Memory B cell (primary cell): ENCODE data around the gene DOK6.

Experiments used
- ATAC-seq: fragments of 150-1000 bp; cut with Tn5 transposase; 2 replicates; pipeline ENCODE4 v1.10.0; 2021; ENCODE audit warnings: low read depth, mild to moderate bottlenecking, moderate library complexity
- DNase-seq, 2 donors: peaks; one replicate each; pipeline ENCODE4 v3.0.0; 2022; ENCODE audit warnings: low spot score in 2 of 2
- H3K27ac Mint-ChIP-seq: one replicate; pipeline ENCODE4 v1.8.0; 2022; ENCODE audit warnings: mild to moderate bottlenecking, moderate library complexity, mixed read lengths
- H3K27me3 Mint-ChIP-seq: one replicate; pipeline ENCODE4 v1.8.0; 2022; ENCODE audit warnings: mixed read lengths
- H3K36me3 Mint-ChIP-seq: one replicate; pipeline ENCODE4 v1.8.0; 2022; ENCODE audit warnings: mild to moderate bottlenecking, mixed read lengths
- H3K4me1 Mint-ChIP-seq: one replicate; pipeline ENCODE4 v1.8.0; 2022; ENCODE audit warnings: mixed read lengths
- H3K4me3 Mint-ChIP-seq: one replicate; pipeline ENCODE4 v1.8.0; 2022; ENCODE audit warnings: mild to moderate bottlenecking, moderate library complexity, mixed read lengths
- H3K9me3 Mint-ChIP-seq: one replicate; pipeline ENCODE4 v1.8.0; 2022; ENCODE audit warnings: mixed read lengths

DOK6 gene

GRCh38 chr18:69484699-69485396, 84.2 kb downstream of the DOK6 start:
- Mint-ChIP-seq H3K27me3 (peaks cover 3% of the 10 kb centered on the region), H3K9me3 (peaks cover 8% of the 10 kb centered on the region), H3K36me3 (peaks cover 1% of the 10 kb centered on the region), H3K4me3 (no peak overlapping the region), H3K4me1 (no peaks in the 10 kb centered on the region), H3K27ac (no peak overlapping the region)
- ATAC-seq, result no peak
- DNase-seq, result no peak

GRCh38 chr18:69487488-69488394, 87.1 kb downstream of the DOK6 start:
- Mint-ChIP-seq H3K4me1 (no peaks in the 10 kb centered on the region), H3K9me3 (peaks cover 5% of the 10 kb centered on the region), H3K4me3 (no peak overlapping the region), H3K27me3 (peaks cover 3% of the 10 kb centered on the region), H3K36me3 (peaks cover 1% of the 10 kb centered on the region), H3K27ac (no peak overlapping the region)
- DNase-seq (no peak), ATAC-seq (no peak)

- H3K9me3 Mint-ChIP-seq, result peaks cover 5% of the 10 kb centered on the region
- no peak overlapping the region for H3K4me3 Mint-ChIP-seq
- H3K36me3 Mint-ChIP-seq, result peaks cover 1% of the 10 kb centered on the region
- no peak overlapping the region for H3K27ac Mint-ChIP-seq
- peaks cover 3% of the 10 kb centered on the region for H3K27me3 Mint-ChIP-seq
- DNase-seq, result no peak
- H3K4me1 Mint-ChIP-seq, result no peaks in the 10 kb centered on the region
- ATAC-seq, result no peak
Measured at GRCh38 chr18:69490072-69490471, 89.4 kb downstream of the DOK6 start.

GRCh38 chr18:69490813-69491212, 90.1 kb downstream of the DOK6 start:
- no peak for DNase-seq

GRCh38 chr18:69491576-69491975, 90.9 kb downstream of the DOK6 start:
- no peak for ATAC-seq
- Mint-ChIP-seq H3K4me1 (no peaks in the 10 kb centered on the region), H3K4me3 (no peak overlapping the region), H3K27me3 (peaks cover 5% of the 10 kb centered on the region), H3K27ac (no peak overlapping the region), H3K9me3 (peaks cover 6% of the 10 kb centered on the region), H3K36me3 (peaks cover 1% of the 10 kb centered on the region)
- no peak for DNase-seq

More at GRCh38 chr18:69490813-69491212, 90.1 kb downstream of the DOK6 start:
- Mint-ChIP-seq H3K36me3 (peaks cover 1% of the 10 kb centered on the region), H3K27me3 (peaks cover 3% of the 10 kb centered on the region), H3K4me1 (no peaks in the 10 kb centered on the region), H3K4me3 (no peak overlapping the region), H3K27ac (no peak overlapping the region), H3K9me3 (peaks cover 5% of the 10 kb centered on the region)
- ATAC-seq, result no peak

- peaks cover 4% of the 10 kb centered on the region for H3K9me3 Mint-ChIP-seq
- no peak for ATAC-seq
Measured at GRCh38 chr18:69492861-69493260, 92.2 kb downstream of the DOK6 start.

GRCh38 chr18:69494841-69495240, 94.2 kb downstream of the DOK6 start:
- no peaks in the 10 kb centered on the region for H3K4me1 Mint-ChIP-seq
- peaks cover 2% of the 10 kb centered on the region for H3K9me3 Mint-ChIP-seq
- no peak overlapping the region for H3K27ac Mint-ChIP-seq
- peaks cover 2% of the 10 kb centered on the region for H3K27me3 Mint-ChIP-seq
- no peaks in the 10 kb centered on the region for H3K36me3 Mint-ChIP-seq
- DNase-seq, result no peak
- ATAC-seq, result no peak
- no peak overlapping the region for H3K4me3 Mint-ChIP-seq

More at GRCh38 chr18:69492861-69493260, 92.2 kb downstream of the DOK6 start:
- Mint-ChIP-seq H3K4me3 (no peak overlapping the region), H3K27ac (no peak overlapping the region), H3K36me3 (no peaks in the 10 kb centered on the region), H3K4me1 (no peaks in the 10 kb centered on the region), H3K27me3 (peaks cover 2% of the 10 kb centered on the region)
- DNase-seq, result no peak

- H3K27ac Mint-ChIP-seq, result no peak overlapping the region
- DNase-seq, result no peak
- ATAC-seq, result no peak
Measured at GRCh38 chr18:69495338-69495737, 94.7 kb downstream of the DOK6 start.

GRCh38 chr18:69495841-69496533, 95.3 kb downstream of the DOK6 start:
- H3K4me1 Mint-ChIP-seq, result no peaks in the 10 kb centered on the region
- peaks cover 3% of the 10 kb centered on the region for H3K9me3 Mint-ChIP-seq
- H3K36me3 Mint-ChIP-seq, result no peaks in the 10 kb centered on the region
- no peak overlapping the region for H3K4me3 Mint-ChIP-seq
- ATAC-seq, result no peak
- no peak for DNase-seq
- no peak overlapping the region for H3K27ac Mint-ChIP-seq
- peaks cover 2% of the 10 kb centered on the region for H3K27me3 Mint-ChIP-seq

More at GRCh38 chr18:69495338-69495737, 94.7 kb downstream of the DOK6 start:
- H3K9me3 Mint-ChIP-seq, result peaks cover 3% of the 10 kb centered on the region
- H3K4me3 Mint-ChIP-seq, result no peak overlapping the region
- no peaks in the 10 kb centered on the region for H3K36me3 Mint-ChIP-seq
- no peaks in the 10 kb centered on the region for H3K4me1 Mint-ChIP-seq
- peaks cover 2% of the 10 kb centered on the region for H3K27me3 Mint-ChIP-seq

- Mint-ChIP-seq H3K4me3 (no peak overlapping the region), H3K27me3 (peaks cover 1% of the 10 kb centered on the region), H3K36me3 (no peaks in the 10 kb centered on the region), H3K9me3 (no peaks in the 10 kb centered on the region), H3K27ac (no peak overlapping the region), H3K4me1 (no peaks in the 10 kb centered on the region)
- no peak for DNase-seq
- ATAC-seq, result no peak
Measured at GRCh38 chr18:69518989-69519388, 118.3 kb downstream of the DOK6 start.

GRCh38 chr18:69523582-69523981, 122.9 kb downstream of the DOK6 start:
- no peaks in the 10 kb centered on the region for H3K4me1 Mint-ChIP-seq
- no peaks in the 10 kb centered on the region for H3K27me3 Mint-ChIP-seq
- H3K36me3 Mint-ChIP-seq, result no peaks in the 10 kb centered on the region
- no peaks in the 10 kb centered on the region for H3K9me3 Mint-ChIP-seq
- ATAC-seq (no peak), DNase-seq (no peak)
- no peak overlapping the region for H3K27ac Mint-ChIP-seq
- H3K4me3 Mint-ChIP-seq, result no peak overlapping the region

GRCh38 chr18:69528435-69528834, 127.7 kb downstream of the DOK6 start:
- no peak for ATAC-seq
- DNase-seq, result no peak
- H3K9me3 Mint-ChIP-seq, result peaks cover 1% of the 10 kb centered on the region
- H3K36me3 Mint-ChIP-seq, result no peaks in the 10 kb centered on the region
- no peaks in the 10 kb centered on the region for H3K4me1 Mint-ChIP-seq
- no peak overlapping the region for H3K27ac Mint-ChIP-seq
- no peaks in the 10 kb centered on the region for H3K27me3 Mint-ChIP-seq
- no peak overlapping the region for H3K4me3 Mint-ChIP-seq

- Mint-ChIP-seq H3K4me1 (no peaks in the 10 kb centered on the region), H3K27ac (no peak overlapping the region), H3K9me3 (peaks cover 1% of the 10 kb centered on the region), H3K27me3 (no peaks in the 10 kb centered on the region), H3K4me3 (no peak overlapping the region), H3K36me3 (no peaks in the 10 kb centered on the region)
- no peak for ATAC-seq
- no peak for DNase-seq
Measured at GRCh38 chr18:69529151-69529550, 128.5 kb downstream of the DOK6 start.

- Mint-ChIP-seq H3K27ac (no peak overlapping the region), H3K4me1 (no peaks in the 10 kb centered on the region), H3K27me3 (no peaks in the 10 kb centered on the region), H3K4me3 (no peak overlapping the region), H3K9me3 (peaks cover 1% of the 10 kb centered on the region), H3K36me3 (no peaks in the 10 kb centered on the region)
- DNase-seq (no peak), ATAC-seq (no peak)
Measured at GRCh38 chr18:69531973-69532372, 131.3 kb downstream of the DOK6 start.
